ENCODE results near the gene KRTAP4-11. TPM values are rescaled to one million over a fixed set of nuclear protein-coding genes. Genes with fewer than 3 reads are reported as not detected.

Gene KRTAP4-11
- total RNA-seq, 4 donors from 2014 or later, result not detected

DNA sequence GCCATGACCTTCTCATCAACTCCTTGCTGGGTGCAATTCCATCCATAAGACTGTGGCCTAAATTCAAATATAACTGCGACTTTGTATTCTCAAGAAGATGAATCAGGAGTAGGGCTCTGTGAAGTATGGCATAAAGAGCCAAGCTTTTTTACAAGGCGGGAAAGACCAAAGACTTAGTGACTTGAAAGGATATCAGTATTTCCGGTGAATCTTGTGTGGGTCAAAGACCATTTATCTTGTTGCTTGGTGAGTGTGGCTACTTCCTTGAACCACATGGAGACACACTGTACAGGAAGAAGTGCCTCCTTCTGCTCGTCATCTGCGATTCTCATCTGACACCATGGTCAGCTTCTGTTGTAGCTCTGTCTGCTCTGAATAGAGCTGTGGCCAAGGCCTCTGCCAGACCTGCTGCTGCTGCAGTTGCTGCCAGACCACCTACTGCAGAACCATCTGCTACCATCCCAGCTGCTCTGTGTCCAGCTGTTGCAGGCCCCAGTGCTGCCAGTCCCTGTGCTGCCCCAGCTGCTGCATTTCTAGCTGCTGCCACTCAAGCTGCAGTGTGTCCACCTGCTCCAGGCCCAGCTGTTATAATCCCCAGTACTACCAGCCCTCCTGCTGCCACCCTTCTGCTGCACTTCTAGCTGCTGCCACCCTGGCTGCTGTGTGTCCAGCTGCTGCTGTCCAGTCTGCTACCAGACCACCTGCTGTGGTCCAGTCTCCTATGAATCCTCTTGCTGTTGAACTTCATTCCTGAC, 46.4 kb downstream of the KRTAP4-11 start:
- TF ChIP-seq, protein P1, sequence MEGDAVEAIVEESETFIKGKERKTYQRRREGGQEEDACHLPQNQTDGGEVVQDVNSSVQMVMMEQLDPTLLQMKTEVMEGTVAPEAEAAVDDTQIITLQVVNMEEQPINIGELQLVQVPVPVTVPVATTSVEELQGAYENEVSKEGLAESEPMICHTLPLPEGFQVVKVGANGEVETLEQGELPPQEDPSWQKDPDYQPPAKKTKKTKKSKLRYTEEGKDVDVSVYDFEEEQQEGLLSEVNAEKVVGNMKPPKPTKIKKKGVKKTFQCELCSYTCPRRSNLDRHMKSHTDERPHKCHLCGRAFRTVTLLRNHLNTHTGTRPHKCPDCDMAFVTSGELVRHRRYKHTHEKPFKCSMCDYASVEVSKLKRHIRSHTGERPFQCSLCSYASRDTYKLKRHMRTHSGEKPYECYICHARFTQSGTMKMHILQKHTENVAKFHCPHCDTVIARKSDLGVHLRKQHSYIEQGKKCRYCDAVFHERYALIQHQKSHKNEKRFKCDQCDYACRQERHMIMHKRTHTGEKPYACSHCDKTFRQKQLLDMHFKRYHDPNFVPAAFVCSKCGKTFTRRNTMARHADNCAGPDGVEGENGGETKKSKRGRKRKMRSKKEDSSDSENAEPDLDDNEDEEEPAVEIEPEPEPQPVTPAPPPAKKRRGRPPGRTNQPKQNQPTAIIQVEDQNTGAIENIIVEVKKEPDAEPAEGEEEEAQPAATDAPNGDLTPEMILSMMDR (IDR thresholded peaks at IDR 0.05; ENCODE audit: low read depth), result no peak

DNA sequence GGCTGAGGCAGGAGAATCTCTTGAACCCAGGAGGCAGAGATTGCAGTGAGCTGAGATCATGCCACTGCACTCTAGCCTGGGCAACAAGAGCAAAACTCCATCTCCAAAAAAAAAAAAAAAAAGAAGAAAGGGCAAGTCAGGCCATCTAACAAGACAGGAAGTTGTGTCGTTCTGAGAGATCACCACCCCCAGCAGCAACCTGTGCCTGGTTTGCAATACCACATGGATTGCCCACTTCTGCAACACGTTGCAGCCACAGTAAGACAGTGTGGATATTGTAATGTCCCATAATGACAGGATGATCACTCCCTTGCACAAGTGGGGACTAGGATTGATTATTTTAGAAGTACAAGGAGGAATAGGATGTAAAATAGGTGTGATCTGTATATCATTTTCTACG, 49.1 kb downstream of the KRTAP4-11 start:
- TF ChIP-seq, protein P1 (IDR thresholded peaks at IDR 0.05; ENCODE audit: low read depth), result no peak

DNA sequence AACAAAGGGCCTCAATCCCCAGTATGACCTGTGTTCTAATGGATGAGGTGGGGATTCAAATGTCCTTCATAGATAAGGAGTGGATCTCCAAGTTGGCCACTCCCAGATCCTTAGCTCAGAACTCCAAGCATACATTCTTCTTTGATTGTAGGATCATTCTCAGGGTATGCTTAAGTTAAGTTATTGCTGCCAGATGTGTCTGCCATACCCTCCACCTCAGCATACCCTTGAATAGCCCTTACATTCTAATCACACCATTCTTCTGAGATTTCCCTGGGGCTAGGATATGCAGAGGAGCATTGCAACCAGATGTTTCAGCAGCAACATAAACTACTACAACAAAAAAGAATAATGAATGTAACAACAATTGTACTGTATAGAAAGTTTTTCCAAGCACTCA, 50.9 kb downstream of the KRTAP4-11 start:
- TF ChIP-seq, protein P1 (IDR thresholded peaks at IDR 0.05; ENCODE audit: low read depth), result no peak

Other genes starting within 250 kb of the KRTAP4-11 start
- gene KRT20, start 233.1 kb downstream of the KRTAP4-11 start, total RNA-seq, result not detected
- gene KRT23, start 180.7 kb downstream of the KRTAP4-11 start, total RNA-seq, result not detected
- not detected for gene KRT39, start 151.4 kb downstream of the KRTAP4-11 start, total RNA-seq
- not detected for gene KRT40, start 134.0 kb downstream of the KRTAP4-11 start, total RNA-seq
- not detected for gene KRTAP3-3, start 124.2 kb downstream of the KRTAP4-11 start, total RNA-seq
- gene KRTAP3-2, start 118.5 kb downstream of the KRTAP4-11 start, total RNA-seq, result not detected
- gene KRTAP3-1, start 109.2 kb downstream of the KRTAP4-11 start, total RNA-seq, result not detected
- not detected for gene KRTAP1-5, start 91.2 kb downstream of the KRTAP4-11 start, total RNA-seq
- not detected for gene KRTAP1-4, start 88.2 kb downstream of the KRTAP4-11 start, total RNA-seq
- gene KRTAP1-3, start 83.5 kb downstream of the KRTAP4-11 start, total RNA-seq, result not detected
- gene KRTAP1-1, start 76.9 kb downstream of the KRTAP4-11 start, total RNA-seq, result not detected
- gene KRTAP2-1, start 71.1 kb downstream of the KRTAP4-11 start, total RNA-seq, result not detected
- gene KRTAP2-2, start 63.1 kb downstream of the KRTAP4-11 start, total RNA-seq, result not detected
- not detected for gene KRTAP2-3, start 58.3 kb downstream of the KRTAP4-11 start, total RNA-seq
- not detected for gene KRTAP2-4, start 52.5 kb downstream of the KRTAP4-11 start, total RNA-seq
- gene KRTAP4-7, start 34.2 kb downstream of the KRTAP4-11 start, total RNA-seq, result not detected
- gene KRTAP4-8, start 20.2 kb downstream of the KRTAP4-11 start, total RNA-seq, result not detected
- gene KRTAP4-16, start 16.2 kb downstream of the KRTAP4-11 start, total RNA-seq, result not detected
- gene KRTAP4-9, start 13.0 kb downstream of the KRTAP4-11 start, total RNA-seq, result not detected
- gene KRTAP4-12, start 5.8 kb upstream of the KRTAP4-11 start, total RNA-seq, result not detected
- not detected for gene KRTAP4-6, start 22.2 kb upstream of the KRTAP4-11 start, total RNA-seq
- gene KRTAP4-5, start 31.5 kb upstream of the KRTAP4-11 start, total RNA-seq, result not detected
- gene KRTAP4-4, start 42.4 kb upstream of the KRTAP4-11 start, total RNA-seq, result not detected
- not detected for gene KRTAP4-3, start 49.8 kb upstream of the KRTAP4-11 start, total RNA-seq
- gene KRTAP4-2, start 59.8 kb upstream of the KRTAP4-11 start, total RNA-seq, result not detected
- gene KRTAP4-1, start 66.5 kb upstream of the KRTAP4-11 start, total RNA-seq, result not detected
- gene KRTAP9-1, start 71.5 kb upstream of the KRTAP4-11 start, total RNA-seq, result not detected
- gene KRTAP9-2, start 108.3 kb upstream of the KRTAP4-11 start, total RNA-seq, result not detected
- not detected for gene KRTAP9-3, start 114.1 kb upstream of the KRTAP4-11 start, total RNA-seq
- gene KRTAP9-8, start 119.6 kb upstream of the KRTAP4-11 start, total RNA-seq, result not detected
- gene KRTAP9-4, start 131.3 kb upstream of the KRTAP4-11 start, total RNA-seq, result not detected
- gene KRTAP9-9, start 137.0 kb upstream of the KRTAP4-11 start, total RNA-seq, result not detected
- not detected for gene KRTAP9-6, start 147.0 kb upstream of the KRTAP4-11 start, total RNA-seq
- not detected for gene KRTAP9-7, start 157.3 kb upstream of the KRTAP4-11 start, total RNA-seq
- not detected for gene KRTAP29-1, start 184.5 kb upstream of the KRTAP4-11 start, total RNA-seq
- gene KRTAP16-1, start 190.9 kb upstream of the KRTAP4-11 start, total RNA-seq, result not detected
- not detected for gene KRTAP17-1, start 197.3 kb upstream of the KRTAP4-11 start, total RNA-seq
- not detected for gene KRT33A, start 232.5 kb upstream of the KRTAP4-11 start, total RNA-seq